Nucleus accumbens (tissue), 56 donors: Measurements from ENCODE around the gene HERC3.
A peak's percentile ranks its signal among the peaks of the same experiment; 100 is the strongest.

Source experiments
- DNase-seq, 56 donors: peaks; one replicate each; lab custom pipeline; 2025; lab: John Stamatoyannopoulos, UW

Gene HERC3

GRCh38 chr4:88706574-88706973 is 114.3 kb downstream of the HERC3 start:
- peak in 39 of 56 donors; percentile 5 to 72 (median 36) for DNase-seq

GRCh38 chr4:88709989-88710388 is 117.7 kb downstream of the HERC3 start:
- no peak for DNase-seq

GRCh38 chr4:88713782-88714181 is 121.5 kb downstream of the HERC3 start:
- DNase-seq = no peak

GRCh38 chr4:88718098-88718497 is 125.8 kb downstream of the HERC3 start:
- DNase-seq = no peak

- DNase-seq = no peak
Measured at GRCh38 chr4:88719381-88719780, 127.1 kb downstream of the HERC3 start.

GRCh38 chr4:88720451-88721428 is 128.5 kb downstream of the HERC3 start:
- DNase-seq = no peak

GRCh38 chr4:88722276-88722780 is 130.0 kb downstream of the HERC3 start:
- no peak for DNase-seq

- DNase-seq = no peak
Measured at GRCh38 chr4:88722828-88723227, 130.5 kb downstream of the HERC3 start.

GRCh38 chr4:88724406-88724805 is 132.1 kb downstream of the HERC3 start:
- DNase-seq = no peak

GRCh38 chr4:88725143-88725542 is 132.9 kb downstream of the HERC3 start:
- no peak for DNase-seq

- DNase-seq = peak in 5 of 56 donors; percentile 6 to 31 (median 16)
Measured at GRCh38 chr4:88725986-88726385, 133.7 kb downstream of the HERC3 start.

GRCh38 chr4:88728146-88728545 is 135.9 kb downstream of the HERC3 start:
- DNase-seq = peak in 3 of 56 donors; percentile 7 to 26 (median 22)

GRCh38 chr4:88729146-88729760 is 137.0 kb downstream of the HERC3 start:
- DNase-seq = no peak

- DNase-seq = no peak
Measured at GRCh38 chr4:88730811-88731210, 138.5 kb downstream of the HERC3 start.

- no peak for DNase-seq
Measured at GRCh38 chr4:88731381-88731780, 139.1 kb downstream of the HERC3 start.

- DNase-seq = no peak
Measured at GRCh38 chr4:88732714-88733368, 140.6 kb downstream of the HERC3 start.

- no peak for DNase-seq
Measured at GRCh38 chr4:88734403-88734949, 142.2 kb downstream of the HERC3 start.

GRCh38 chr4:88735564-88735963 is 143.3 kb downstream of the HERC3 start:
- no peak for DNase-seq

- no peak for DNase-seq
Measured at GRCh38 chr4:88736264-88736663, 144.0 kb downstream of the HERC3 start.

GRCh38 chr4:88737307-88737941 is 145.1 kb downstream of the HERC3 start:
- DNase-seq = no peak
